K562 (cell line): Measurements from ENCODE around the gene EMID1. TPM values are rescaled to one million over a fixed set of nuclear protein-coding genes. Genes with fewer than 3 reads are reported as not detected.

Experiments used
- CBX2 ChIP-seq: fragments of 200-600 bp; sonication (generic); IDR thresholded peaks from one replicate; pipeline ENCODE4 v1.6.1; 2012; ENCODE audit warnings: mild to moderate bottlenecking, low read length, inconsistent platforms; ENCODE audit not compliant: insufficient read depth, poor library complexity, severe bottlenecking
- CXXC5 ChIP-seq: fragments of 250-450 bp; sonication (Bioruptor Pico); IDR thresholded peaks from 2 replicates; pipeline ENCODE4 v1.8.0; 2022; ENCODE audit warnings: inconsistent platforms, mild to moderate bottlenecking, moderate library complexity
- FOXJ3 ChIP-seq: sonication (generic); formaldehyde crosslinking; IDR thresholded peaks from 2 replicates; pipeline ENCODE4 v1.4.0; 2020; ENCODE audit warnings: mild to moderate bottlenecking, missing genetic modification reagents
- FOXK2 ChIP-seq, 2 experiments: fragments of 450-650 bp; IDR thresholded peaks in 1 of 2; conservative IDR thresholded peaks in 1 of 2; 2 replicates each; pipeline ENCODE4 v1.6.1; 2016; ENCODE audit warnings: low read depth in 2 of 2, mild to moderate bottlenecking in 1 of 2
- L3MBTL2 ChIP-seq: fragments of 450-650 bp; IDR thresholded peaks from 2 replicates; pipeline ENCODE4 v1.6.1; 2016; ENCODE audit warnings: mild to moderate bottlenecking, moderate library complexity
- LEF1 ChIP-seq: fragments of 450-650 bp; IDR thresholded peaks from 2 replicates; pipeline ENCODE4 v1.6.1; 2016; ENCODE audit warnings: mild to moderate bottlenecking
- MEF2A ChIP-seq: IDR thresholded peaks from 2 replicates; pipeline ENCODE4 v1.6.1; 2011; ENCODE audit warnings: low read depth, mild to moderate bottlenecking, low read length, moderate library complexity; ENCODE audit not compliant: control insufficient read depth
- NCOA6 ChIP-seq: fragments of 450-650 bp; IDR thresholded peaks from 2 replicates; pipeline ENCODE4 v1.6.1; 2017; ENCODE audit warnings: mild to moderate bottlenecking
- NR2C1 ChIP-seq, 2 experiments: fragments of 450-650 bp; IDR thresholded peaks; 2 replicates each; pipeline ENCODE4 v1.6.1; 2017; ENCODE audit warnings: mild to moderate bottlenecking in 2 of 2, antibody characterized with exemption in 1 of 2, inconsistent platforms in 1 of 2, missing compliant biosample characterization in 1 of 2, missing genetic modification characterization in 1 of 2
- POU5F1 ChIP-seq: fragments of 150-350 bp; IDR thresholded peaks from 2 replicates; pipeline ENCODE4 v1.6.1; 2014; ENCODE audit warnings: borderline replicate concordance, low read length, low read depth, mild to moderate bottlenecking; ENCODE audit not compliant: partially characterized antibody
- RBM22 ChIP-seq: fragments of 200-400 bp; formaldehyde crosslinking; IDR thresholded peaks from 2 replicates; pipeline ENCODE4 v1.6.1; 2018; ENCODE audit warnings: low read length, low read depth; ENCODE audit not compliant: poor library complexity, severe bottlenecking
- RBM39 ChIP-seq: fragments of 200-400 bp; formaldehyde crosslinking; optimal IDR thresholded peaks from 2 replicates; pipeline ENCODE3; 2018; ENCODE audit warnings: low read depth, low read length
- RFX1 ChIP-seq: fragments of 450-650 bp; IDR thresholded peaks from 2 replicates; pipeline ENCODE4 v1.6.1; 2016; ENCODE audit warnings: mild to moderate bottlenecking, moderate library complexity
- TCF3 ChIP-seq: sonication (generic); formaldehyde crosslinking; IDR thresholded peaks from 2 replicates; pipeline ENCODE4 v1.4.0; 2020; ENCODE audit warnings: mild to moderate bottlenecking, missing genetic modification reagents
- TGIF2 ChIP-seq: sonication (generic); formaldehyde crosslinking; IDR thresholded peaks from 2 replicates; pipeline ENCODE4 v1.8.1; 2022; ENCODE audit warnings: mild to moderate bottlenecking, missing genetic modification reagents, moderate library complexity
- TRIM28 ChIP-seq: fragments of 450-650 bp; IDR thresholded peaks from 2 replicates; pipeline ENCODE4 v1.6.1; 2017
- ZBTB17 ChIP-seq: fragments of 450-650 bp; formaldehyde crosslinking; IDR thresholded peaks from 2 replicates; pipeline ENCODE4 v1.4.0; 2020; ENCODE audit warnings: mild to moderate bottlenecking
- ZNF282 ChIP-seq: sonication (generic); formaldehyde crosslinking; IDR thresholded peaks from 2 replicates; pipeline ENCODE4 v1.8.1; 2023; ENCODE audit warnings: missing genetic modification reagents
- ZNF311 ChIP-seq: fragments of 250-450 bp; sonication (Bioruptor Pico); IDR thresholded peaks from 2 replicates; pipeline ENCODE4 v1.4.0; 2020; ENCODE audit warnings: mild to moderate bottlenecking, moderate library complexity
- ZNF436 ChIP-seq: fragments of 250-450, 450-650 bp; sonication (Bioruptor Pico); formaldehyde crosslinking; IDR thresholded peaks from 2 replicates; pipeline ENCODE4 v1.7.0; 2020; ENCODE audit warnings: mild to moderate bottlenecking
- polyA plus RNA-seq, 8 experiments: library from polyadenylated mRNA; depleted of rRNA in 4 of 8; stranded (reverse) in 5 of 8; unstranded in 3 of 8; fragments of >200 nt; fragmentation: Nextera tagmentation in 2 of 8; fragmentation: Illumina TruSeq in 1 of 8; extraction: Ambion mirVana in 2 of 8; extraction: Trizol in 1 of 8; gene quantifications; 2 replicates each; pipeline versions ENCODE4 v1.2.1 to v1.2.3, GENCODE V29; 2011 to 2014; ENCODE audit warnings: inconsistent platforms in 1 of 8, missing spikeins in 1 of 8
- total RNA-seq, 7 experiments: library from RNA; depleted of rRNA in 6 of 7; stranded (reverse); fragments of >200 nt in 6 of 7; fragmentation: Illumina TruSeq in 2 of 7; extraction: Trizol in 2 of 7; gene quantifications; 2 replicates each; pipeline versions ENCODE4 v1.2.1 to v1.2.3, GENCODE V29; 2011 to 2021; ENCODE audit warnings: low replicate concordance in 1 of 7
- TF ChIP-seq, protein P1 (sequence below), 2 experiments: IDR thresholded peaks; 2 replicates each; pipeline ENCODE4 v1.6.1; 2011; ENCODE audit warnings: borderline replicate concordance in 1 of 2, control low read depth in 1 of 2, low read depth in 1 of 2, low read length in 1 of 2, mild to moderate bottlenecking in 1 of 2, mixed read lengths in 1 of 2, moderate library complexity in 1 of 2; ENCODE audit not compliant: insufficient read depth in 1 of 2, insufficient read length in 1 of 2, poor library complexity in 1 of 2, severe bottlenecking in 1 of 2; ENCODE audit errors: extremely low read depth in 1 of 2
- TF ChIP-seq, protein P2 (sequence below): fragments of 450-650 bp; formaldehyde crosslinking; IDR thresholded peaks from 2 replicates; pipeline ENCODE4 v1.4.0; 2020; ENCODE audit warnings: mild to moderate bottlenecking, moderate library complexity
- TF ChIP-seq, protein P3 (sequence below): IDR thresholded peaks from 2 replicates; pipeline ENCODE4 v1.6.1; 2012; ENCODE audit warnings: low read depth, low read length, improper control_type of control experiment, borderline replicate concordance

EMID1 gene
- total and polyA plus RNA-seq, 9 of the 15 experiments (the other 6 are each of a cell fraction or from before 2014, with no cell fraction given): 0.15 to 7.2 (median 2.7) TPM

DNA sequence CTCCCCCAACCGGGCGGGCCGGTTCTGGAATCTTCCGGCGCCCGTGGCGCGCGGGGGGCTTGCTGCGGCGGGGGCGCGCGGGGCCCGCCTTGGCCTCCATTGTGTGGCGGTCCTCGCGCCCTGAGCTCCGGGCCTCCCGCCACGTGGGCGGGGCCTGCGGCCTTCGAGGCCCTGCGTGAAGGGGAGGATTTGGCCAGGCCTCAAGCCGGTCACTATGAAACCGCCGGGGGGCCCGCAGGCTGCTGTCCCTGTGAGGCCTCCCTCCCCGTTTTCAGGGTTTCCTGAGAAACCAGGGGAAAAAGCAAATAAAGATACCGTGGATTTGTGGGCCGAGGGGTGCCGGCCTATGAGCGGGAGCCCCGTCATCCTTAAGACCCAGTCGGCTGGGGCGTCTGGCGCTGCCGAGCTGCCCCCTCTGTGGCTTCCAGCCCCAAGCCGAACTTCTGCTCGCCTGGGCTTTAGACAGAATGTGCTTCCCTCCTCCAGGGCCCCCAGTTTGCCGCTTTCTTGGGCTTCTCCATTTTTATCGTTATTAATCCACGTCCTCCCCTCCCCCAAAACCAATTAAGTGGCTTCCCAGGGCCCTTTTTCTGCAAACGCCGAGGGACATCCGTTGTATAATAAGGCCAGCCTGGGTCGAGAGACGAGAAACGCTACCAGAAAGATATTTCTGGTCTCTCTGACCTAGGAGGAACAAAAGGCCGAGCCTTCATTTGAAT, 63.0 kb downstream of the EMID1 start (continued):
- TF ChIP-seq L3MBTL2 (peak; percentile 98), TCF3 (CRISPR knock-in tag) (no peak), CXXC5 (CRISPR knock-in tag) (peak; percentile 48), POU5F1 (no peak), ZNF436 (CRISPR knock-in tag) (no peak), TRIM28 (no peak), RBM22 (peak; percentile 9), LEF1 (no peak), RBM39 (no peak), NCOA6 (no peak), TGIF2 (no peak), ZNF282 (no peak), NR2C1 (IDR thresholded peaks at IDR 0.05) (no peak), NR2C1 (tag; IDR thresholded peaks at IDR 0.05) (no peak), FOXJ3 (CRISPR knock-in tag) (no peak), CBX2 (no peak), MEF2A (no peak), ZNF311 (0 out of 2 replicates have a peak, but pooled peaks have one; percentile 51), RFX1 (no peak), FOXK2 (conservative IDR thresholded peaks at IDR 0.05 in 1 of 2, IDR thresholded peaks at IDR 0.05 in 1 of 2; ENCODE audit: low read depth in 2 of 2) (no peak), ZBTB17 (CRISPR knock-in tag) (no peak)
- TF ChIP-seq, protein P1, sequence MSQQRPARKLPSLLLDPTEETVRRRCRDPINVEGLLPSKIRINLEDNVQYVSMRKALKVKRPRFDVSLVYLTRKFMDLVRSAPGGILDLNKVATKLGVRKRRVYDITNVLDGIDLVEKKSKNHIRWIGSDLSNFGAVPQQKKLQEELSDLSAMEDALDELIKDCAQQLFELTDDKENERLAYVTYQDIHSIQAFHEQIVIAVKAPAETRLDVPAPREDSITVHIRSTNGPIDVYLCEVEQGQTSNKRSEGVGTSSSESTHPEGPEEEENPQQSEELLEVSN (IDR thresholded peaks at IDR 0.05; ENCODE audit: borderline replicate concordance in 1 of 2, extremely low read depth in 1 of 2, insufficient read depth in 1 of 2, insufficient read length in 1 of 2, low read depth in 1 of 2, low read length in 1 of 2, poor library complexity in 1 of 2, severe bottlenecking in 1 of 2): peak; percentile 74 to 88
- TF ChIP-seq, protein P2, sequence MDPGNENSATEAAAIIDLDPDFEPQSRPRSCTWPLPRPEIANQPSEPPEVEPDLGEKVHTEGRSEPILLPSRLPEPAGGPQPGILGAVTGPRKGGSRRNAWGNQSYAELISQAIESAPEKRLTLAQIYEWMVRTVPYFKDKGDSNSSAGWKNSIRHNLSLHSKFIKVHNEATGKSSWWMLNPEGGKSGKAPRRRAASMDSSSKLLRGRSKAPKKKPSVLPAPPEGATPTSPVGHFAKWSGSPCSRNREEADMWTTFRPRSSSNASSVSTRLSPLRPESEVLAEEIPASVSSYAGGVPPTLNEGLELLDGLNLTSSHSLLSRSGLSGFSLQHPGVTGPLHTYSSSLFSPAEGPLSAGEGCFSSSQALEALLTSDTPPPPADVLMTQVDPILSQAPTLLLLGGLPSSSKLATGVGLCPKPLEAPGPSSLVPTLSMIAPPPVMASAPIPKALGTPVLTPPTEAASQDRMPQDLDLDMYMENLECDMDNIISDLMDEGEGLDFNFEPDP (CRISPR knock-in tag): no peak
- TF ChIP-seq, protein P3, sequence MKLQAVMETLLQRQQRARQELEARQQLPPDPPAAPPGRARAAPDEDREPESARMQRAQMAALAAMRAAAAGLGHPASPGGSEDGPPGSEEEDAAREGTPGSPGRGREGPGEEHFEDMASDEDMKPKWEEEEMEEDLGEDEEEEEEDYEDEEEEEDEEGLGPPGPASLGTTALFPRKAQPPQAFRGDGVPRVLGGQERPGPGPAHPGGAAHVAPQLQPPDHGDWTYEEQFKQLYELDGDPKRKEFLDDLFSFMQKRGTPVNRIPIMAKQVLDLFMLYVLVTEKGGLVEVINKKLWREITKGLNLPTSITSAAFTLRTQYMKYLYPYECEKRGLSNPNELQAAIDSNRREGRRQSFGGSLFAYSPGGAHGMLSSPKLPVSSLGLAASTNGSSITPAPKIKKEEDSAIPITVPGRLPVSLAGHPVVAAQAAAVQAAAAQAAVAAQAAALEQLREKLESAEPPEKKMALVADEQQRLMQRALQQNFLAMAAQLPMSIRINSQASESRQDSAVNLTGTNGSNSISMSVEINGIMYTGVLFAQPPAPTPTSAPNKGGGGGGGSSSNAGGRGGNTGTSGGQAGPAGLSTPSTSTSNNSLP: no peak
